K562 (cell line): Measurements from ENCODE around the gene SLIT1.

Experiments used
- CREM ChIP-seq: IDR thresholded peaks from 2 replicates; pipeline ENCODE4 v1.6.1; 2014; ENCODE audit warnings: antibody characterized with exemption, low read depth
- CTCF ChIP-seq, 3 experiments: IDR thresholded peaks in 2 of 3; conservative IDR thresholded peaks in 1 of 3; 2 replicates each; pipeline ENCODE4 v1.5.1; 2011 to 2012; ENCODE audit warnings: low read length in 3 of 3, mild to moderate bottlenecking in 3 of 3, control low read depth in 2 of 3, improper control_type of control experiment in 1 of 3, inconsistent platforms in 1 of 3, low read depth in 1 of 3, mixed read lengths in 1 of 3, moderate library complexity in 1 of 3; ENCODE audit not compliant: insufficient read depth in 2 of 3
- E2F1 ChIP-seq: sonication (generic); formaldehyde crosslinking; IDR thresholded peaks from 2 replicates; pipeline ENCODE4 v1.8.1; 2023; ENCODE audit warnings: mild to moderate bottlenecking, missing genetic modification reagents, moderate library complexity
- MXD1 ChIP-seq: fragments of 250-450 bp; sonication (Bioruptor Pico); IDR thresholded peaks from 2 replicates; pipeline ENCODE4 v1.8.0; 2021; ENCODE audit warnings: borderline replicate concordance, mild to moderate bottlenecking, moderate library complexity; ENCODE audit not compliant: poor library complexity, severe bottlenecking
- NFE2 ChIP-seq: IDR thresholded peaks from 2 replicates; pipeline ENCODE4 v1.6.1; 2014; ENCODE audit warnings: antibody characterized with exemption, low read depth
- POU5F1 ChIP-seq: fragments of 150-350 bp; IDR thresholded peaks from 2 replicates; pipeline ENCODE4 v1.6.1; 2014; ENCODE audit warnings: borderline replicate concordance, low read length, low read depth, mild to moderate bottlenecking; ENCODE audit not compliant: partially characterized antibody
- RFX1 ChIP-seq: fragments of 450-650 bp; IDR thresholded peaks from 2 replicates; pipeline ENCODE4 v1.6.1; 2016; ENCODE audit warnings: mild to moderate bottlenecking, moderate library complexity
- SETDB1 ChIP-seq: IDR thresholded peaks from one replicate; pipeline ENCODE4 v1.6.1; 2012; ENCODE audit warnings: low read length, control low read depth, inconsistent platforms
- TARDBP ChIP-seq: fragments of 450-650 bp; IDR thresholded peaks from 2 replicates; pipeline ENCODE4 v1.6.1; 2016
- ZNF311 ChIP-seq: fragments of 250-450 bp; sonication (Bioruptor Pico); IDR thresholded peaks from 2 replicates; pipeline ENCODE4 v1.4.0; 2020; ENCODE audit warnings: mild to moderate bottlenecking, moderate library complexity
- TF ChIP-seq, protein P1 (sequence below): sonication (generic); formaldehyde crosslinking; IDR thresholded peaks from 2 replicates; pipeline ENCODE4 v1.8.1; 2023; ENCODE audit warnings: mild to moderate bottlenecking, missing genetic modification reagents

DNA sequence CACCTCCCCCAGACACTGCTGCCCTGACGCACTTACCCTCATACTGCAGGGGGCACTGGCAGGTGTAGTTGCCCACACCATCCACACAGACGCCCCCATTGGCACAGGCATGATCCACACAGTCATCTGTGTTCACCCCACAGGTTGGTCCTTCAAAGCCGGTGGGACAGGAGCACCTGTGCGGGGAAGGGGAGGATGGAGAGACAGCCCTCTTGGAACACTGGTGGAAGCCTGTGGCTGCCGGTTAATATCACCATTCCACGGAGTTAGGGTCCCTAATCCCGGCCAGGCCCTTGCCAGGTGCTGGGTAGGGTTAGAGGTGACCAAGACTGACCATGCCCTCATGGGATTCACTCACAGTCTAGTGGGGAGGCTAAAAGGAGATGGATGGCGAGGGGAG is 171.8 kb downstream of the SLIT1 start:
- TF ChIP-seq CTCF (IDR thresholded peaks at IDR 0.05 in 2 of 3, conservative IDR thresholded peaks at IDR 0.05 in 1 of 3; ENCODE audit: insufficient read depth in 2 of 3, low read depth in 1 of 3, low read length in 3 of 3): no peak
- TF ChIP-seq MXD1: no peak
- TF ChIP-seq NFE2: no peak
- no peak for TF ChIP-seq RFX1
- no peak for TF ChIP-seq TARDBP
- no peak for TF ChIP-seq CREM
- TF ChIP-seq E2F1 (CRISPR knock-in tag): no peak
- TF ChIP-seq ZNF311 (CRISPR knock-in tag): no peak
- TF ChIP-seq POU5F1: no peak
- TF ChIP-seq SETDB1: no peak
- TF ChIP-seq, protein P1, sequence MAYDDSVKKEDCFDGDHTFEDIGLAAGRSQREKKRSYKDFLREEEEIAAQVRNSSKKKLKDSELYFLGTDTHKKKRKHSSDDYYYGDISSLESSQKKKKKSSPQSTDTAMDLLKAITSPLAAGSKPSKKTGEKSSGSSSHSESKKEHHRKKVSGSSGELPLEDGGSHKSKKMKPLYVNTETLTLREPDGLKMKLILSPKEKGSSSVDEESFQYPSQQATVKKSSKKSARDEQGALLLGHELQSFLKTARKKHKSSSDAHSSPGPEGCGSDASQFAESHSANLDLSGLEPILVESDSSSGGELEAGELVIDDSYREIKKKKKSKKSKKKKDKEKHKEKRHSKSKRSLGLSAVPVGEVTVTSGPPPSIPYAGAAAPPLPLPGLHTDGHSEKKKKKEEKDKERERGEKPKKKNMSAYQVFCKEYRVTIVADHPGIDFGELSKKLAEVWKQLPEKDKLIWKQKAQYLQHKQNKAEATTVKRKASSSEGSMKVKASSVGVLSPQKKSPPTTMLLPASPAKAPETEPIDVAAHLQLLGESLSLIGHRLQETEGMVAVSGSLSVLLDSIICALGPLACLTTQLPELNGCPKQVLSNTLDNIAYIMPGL (CRISPR knock-in tag): no peak
